ENCODE data around the gene AMPD3. TPM values are rescaled to one million over a fixed set of nuclear protein-coding genes. Genes with fewer than 3 reads are reported as not detected.

AMPD3 gene
- total and polyA plus RNA-seq, 9 donors: 3.4 to 5.3 (median 4.5) TPM

DNA sequence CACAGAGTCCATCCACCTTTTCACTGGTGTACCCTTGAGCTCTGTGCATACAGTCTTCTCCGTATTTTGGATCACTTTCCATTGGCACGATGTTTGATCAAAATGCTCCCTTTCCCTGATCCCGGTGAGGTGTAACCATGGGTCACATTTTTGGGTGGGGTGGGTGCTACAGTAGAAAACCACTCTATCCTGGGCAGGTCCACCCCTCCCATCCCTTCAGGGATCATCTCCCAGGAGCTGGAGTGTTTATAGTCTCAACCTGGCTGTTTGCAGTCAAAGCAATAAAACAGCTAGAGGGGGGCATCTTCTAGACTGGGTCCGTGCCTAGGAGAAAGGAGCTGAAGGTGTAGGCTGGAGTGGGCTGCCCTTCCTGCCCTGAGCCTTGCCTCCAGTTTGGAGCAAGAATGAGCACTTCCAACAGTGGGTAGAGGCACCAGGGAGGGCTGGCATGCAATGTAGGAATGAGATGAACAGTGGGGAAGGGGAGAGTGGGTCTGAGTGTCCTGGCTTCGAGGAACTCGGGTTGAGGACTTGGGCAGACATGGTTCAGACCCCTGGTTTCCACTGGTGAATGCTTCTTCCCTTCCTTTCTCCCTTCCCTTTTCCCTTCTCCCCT is 47.1 kb downstream of the AMPD3 start:
- Histone ChIP-seq H3K27ac (ENCODE audit: low read length) (no peak overlapping the region), H3K4me3 (ENCODE audit: low read length) (no peak overlapping the region), H3K36me3 (ENCODE audit: control insufficient read depth, insufficient read depth, low read length) (peaks cover 16% of the 10 kb centered on the region), H3K9me3 (replicated peaks; ENCODE audit: control insufficient read depth, low read depth, low read length) (no peaks in the 10 kb centered on the region), H3K4me1 (ENCODE audit: control insufficient read depth, insufficient read depth, low read length) (no peaks in the 10 kb centered on the region), H3K27me3 (ENCODE audit: control insufficient read depth, insufficient read depth, low read length) (no peaks in the 10 kb centered on the region)
- WGBS (ENCODE audit: insufficient coverage): 63% methylated on average over 1 of the region's 6 CpGs
- no peak for DNase-seq

DNA sequence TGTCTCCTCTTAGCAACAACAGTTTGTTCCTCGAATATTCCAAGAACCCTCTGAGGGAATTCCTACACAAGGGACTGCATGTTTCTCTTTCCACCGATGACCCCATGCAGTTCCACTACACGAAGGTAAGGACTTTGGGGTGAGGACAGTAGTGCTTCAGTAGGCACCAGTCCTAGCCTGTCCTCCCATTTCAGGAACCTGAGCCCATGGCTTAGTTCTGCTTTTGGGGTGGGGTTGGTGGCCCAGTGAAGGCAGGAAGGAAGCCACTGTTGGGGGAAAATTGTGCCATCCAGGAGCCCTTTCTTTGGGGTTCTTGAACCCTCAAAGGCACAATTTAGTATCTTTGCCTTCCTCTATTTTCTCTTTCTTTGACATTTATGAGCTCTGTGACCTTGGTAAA is 47.7 kb downstream of the AMPD3 start:
- H3K27ac ChIP-seq (ENCODE audit: low read length): no peak overlapping the region
- peaks cover 16% of the 10 kb centered on the region for H3K36me3 ChIP-seq (ENCODE audit: control insufficient read depth, insufficient read depth, low read length)

DNA sequence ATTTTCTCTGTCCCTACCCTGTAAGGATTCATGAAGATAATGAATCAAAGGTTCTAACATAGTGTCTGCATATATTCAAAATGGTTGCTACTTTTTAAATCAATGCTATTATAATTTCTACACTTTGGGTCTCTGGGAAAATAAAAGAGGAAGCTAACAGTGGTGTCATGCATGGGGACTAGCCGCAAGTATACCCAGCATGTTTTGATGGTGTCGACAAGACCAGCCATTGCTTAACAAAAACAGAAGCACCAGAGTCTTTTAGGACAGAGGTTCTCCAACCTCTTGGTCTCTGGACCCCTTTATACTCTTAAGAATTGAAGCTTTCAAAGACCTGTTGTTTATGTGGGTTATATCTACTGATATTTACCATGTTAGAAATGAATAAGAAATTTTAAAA is 48.2 kb downstream of the AMPD3 start:
- Histone ChIP-seq H3K4me3 (ENCODE audit: low read length) (no peak overlapping the region), H3K36me3 (ENCODE audit: control insufficient read depth, insufficient read depth, low read length) (peaks cover 16% of the 10 kb centered on the region), H3K4me1 (ENCODE audit: control insufficient read depth, insufficient read depth, low read length) (no peaks in the 10 kb centered on the region), H3K9me3 (replicated peaks; ENCODE audit: control insufficient read depth, low read depth, low read length) (no peaks in the 10 kb centered on the region), H3K27ac (ENCODE audit: low read length) (no peak overlapping the region), H3K27me3 (ENCODE audit: control insufficient read depth, insufficient read depth, low read length) (no peaks in the 10 kb centered on the region)
- DNase-seq: peak; percentile 32
- 93% methylated on average over 2 of the region's 2 CpGs for WGBS (ENCODE audit: insufficient coverage)

More for the DNA sequence above, 47.7 kb downstream of the AMPD3 start:
- DNase-seq: peak; percentile 26
- Histone ChIP-seq H3K4me1 (ENCODE audit: control insufficient read depth, insufficient read depth, low read length) (no peaks in the 10 kb centered on the region), H3K9me3 (replicated peaks; ENCODE audit: control insufficient read depth, low read depth, low read length) (no peaks in the 10 kb centered on the region), H3K4me3 (ENCODE audit: low read length) (no peak overlapping the region), H3K27me3 (ENCODE audit: control insufficient read depth, insufficient read depth, low read length) (no peaks in the 10 kb centered on the region)
- 60% methylated on average over 1 of the region's 3 CpGs for WGBS (ENCODE audit: insufficient coverage)

DNA sequence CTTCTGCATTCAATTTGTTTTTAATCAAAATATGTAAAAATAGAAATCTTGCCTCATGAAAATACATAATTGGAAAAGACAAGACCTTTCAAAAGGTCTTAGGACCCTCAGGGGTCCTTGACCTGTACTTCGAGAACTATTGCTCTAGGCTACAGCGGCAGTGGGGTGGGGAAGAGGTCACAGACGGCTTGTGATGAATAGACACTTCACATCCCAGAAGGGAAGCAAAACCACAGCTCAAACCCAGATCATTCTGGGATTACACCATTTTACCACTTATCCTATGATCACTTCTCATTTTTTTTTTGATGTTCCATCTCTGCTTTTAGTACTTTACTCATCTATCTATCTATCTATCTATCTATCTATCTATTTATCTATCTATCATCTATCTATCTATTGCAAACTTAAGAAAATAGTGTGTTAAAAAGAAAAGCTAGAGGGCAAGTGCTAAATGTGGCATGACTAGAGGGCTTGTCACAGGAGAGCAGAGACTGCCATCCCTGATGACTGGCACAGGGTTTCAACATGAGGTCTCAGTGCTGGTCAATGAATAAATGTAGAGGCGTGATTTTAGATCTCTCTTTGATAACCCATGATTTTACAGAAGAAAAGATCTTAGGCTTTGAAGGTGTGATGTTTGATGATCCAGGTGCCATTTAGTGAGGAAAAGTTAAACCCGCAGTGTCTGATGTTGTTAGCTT is 48.9 kb downstream of the AMPD3 start:
- Histone ChIP-seq H3K9me3 (replicated peaks; ENCODE audit: control insufficient read depth, low read depth, low read length) (no peaks in the 10 kb centered on the region), H3K36me3 (ENCODE audit: control insufficient read depth, insufficient read depth, low read length) (peaks cover 16% of the 10 kb centered on the region), H3K27me3 (ENCODE audit: control insufficient read depth, insufficient read depth, low read length) (no peaks in the 10 kb centered on the region), H3K4me3 (ENCODE audit: low read length) (no peak overlapping the region), H3K4me1 (ENCODE audit: control insufficient read depth, insufficient read depth, low read length) (no peaks in the 10 kb centered on the region), H3K27ac (ENCODE audit: low read length) (no peak overlapping the region)
- 100% methylated on average over 1 of the region's 5 CpGs for WGBS (ENCODE audit: insufficient coverage)
- DNase-seq: peak; percentile 30

DNA sequence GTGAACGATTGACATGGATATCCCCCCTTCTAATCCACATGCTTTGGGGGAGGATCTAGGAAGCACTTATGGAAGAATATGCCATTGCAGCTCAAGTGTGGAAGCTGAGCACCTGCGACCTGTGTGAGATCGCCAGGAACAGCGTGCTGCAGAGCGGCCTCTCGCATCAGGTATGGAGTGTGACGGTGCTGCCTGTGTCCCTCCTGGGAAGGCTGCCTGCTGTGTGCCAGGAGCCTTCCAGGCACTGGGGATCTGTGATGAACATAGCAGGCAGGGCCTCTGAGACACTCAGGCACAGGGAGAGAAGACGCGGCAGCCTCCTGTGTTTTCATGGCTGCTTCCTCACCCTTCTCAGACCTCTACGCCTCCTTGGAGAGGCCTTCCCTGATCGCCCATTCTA is 49.4 kb downstream of the AMPD3 start:
- 80% methylated on average over 6 of the region's 11 CpGs for WGBS (ENCODE audit: insufficient coverage)
- Histone ChIP-seq H3K27me3 (ENCODE audit: control insufficient read depth, insufficient read depth, low read length) (no peaks in the 10 kb centered on the region), H3K4me3 (ENCODE audit: low read length) (no peak overlapping the region), H3K4me1 (ENCODE audit: control insufficient read depth, insufficient read depth, low read length) (no peaks in the 10 kb centered on the region), H3K9me3 (replicated peaks; ENCODE audit: control insufficient read depth, low read depth, low read length) (no peaks in the 10 kb centered on the region), H3K36me3 (ENCODE audit: control insufficient read depth, insufficient read depth, low read length) (peaks cover 16% of the 10 kb centered on the region), H3K27ac (ENCODE audit: low read length) (no peak overlapping the region)
- no peak for DNase-seq

DNA sequence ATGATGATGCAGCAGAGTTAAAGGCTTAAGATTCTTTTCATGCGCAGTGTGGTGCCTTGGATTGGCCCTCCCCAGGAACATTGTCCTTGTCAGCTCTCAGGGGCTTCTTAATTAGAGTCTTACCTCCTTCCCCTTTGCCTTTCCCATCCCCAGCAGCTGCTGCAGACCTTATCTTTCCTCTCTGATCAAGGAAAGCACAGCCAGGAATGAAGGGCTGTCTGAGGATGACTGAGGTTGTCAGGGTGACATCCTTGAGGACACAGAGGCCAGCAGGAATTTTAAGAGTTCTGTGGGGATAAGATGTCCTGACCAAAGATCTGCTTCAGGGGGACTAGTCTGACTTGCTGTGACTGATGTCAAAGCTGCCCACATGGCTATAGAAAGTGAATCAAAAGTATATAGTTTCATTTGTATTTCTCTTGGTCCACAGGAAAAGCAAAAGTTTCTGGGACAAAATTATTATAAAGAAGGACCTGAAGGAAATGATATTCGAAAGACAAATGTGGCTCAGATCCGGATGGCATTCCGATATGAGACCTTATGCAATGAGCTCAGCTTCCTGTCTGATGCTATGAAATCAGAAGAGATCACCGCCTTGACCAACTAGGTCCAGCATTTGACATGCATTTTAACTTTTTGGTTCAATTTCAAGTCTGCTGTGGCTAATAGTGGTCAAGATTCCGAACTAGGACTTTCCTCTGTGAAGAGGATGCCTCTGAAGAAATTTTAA is 50.4 kb downstream of the AMPD3 start:
- WGBS (ENCODE audit: insufficient coverage): 94% methylated on average over 6 of the region's 6 CpGs
- H3K4me1 ChIP-seq (ENCODE audit: control insufficient read depth, insufficient read depth, low read length): no peaks in the 10 kb centered on the region
- peaks cover 12% of the 10 kb centered on the region for H3K36me3 ChIP-seq (ENCODE audit: control insufficient read depth, insufficient read depth, low read length)

DNA sequence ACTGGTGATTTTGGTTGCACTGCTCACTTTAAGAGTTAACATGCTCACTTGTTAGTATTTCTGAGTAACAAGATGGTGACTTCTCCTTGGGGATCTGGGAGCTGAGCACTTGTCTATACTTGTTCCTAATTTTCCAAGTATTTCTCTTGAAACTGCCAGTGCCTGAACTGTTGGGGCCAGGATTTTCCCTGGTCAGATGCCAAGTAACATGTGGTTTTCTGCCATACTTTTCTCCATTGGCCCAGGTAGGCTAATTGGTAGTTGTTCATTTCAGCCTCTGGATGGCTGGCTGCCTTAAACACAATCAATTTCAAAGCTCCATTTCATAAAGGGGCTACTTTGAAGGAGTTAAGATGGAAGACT is 50.9 kb downstream of the AMPD3 start:
- no peak for DNase-seq
- no peaks in the 10 kb centered on the region for H3K4me1 ChIP-seq (ENCODE audit: control insufficient read depth, insufficient read depth, low read length)
- no peaks in the 10 kb centered on the region for H3K9me3 ChIP-seq (replicated peaks; ENCODE audit: control insufficient read depth, low read depth, low read length)
- peaks cover 12% of the 10 kb centered on the region for H3K36me3 ChIP-seq (ENCODE audit: control insufficient read depth, insufficient read depth, low read length)
- H3K4me3 ChIP-seq (ENCODE audit: low read length): no peak overlapping the region
- H3K27ac ChIP-seq (ENCODE audit: low read length): no peak overlapping the region
- no peaks in the 10 kb centered on the region for H3K27me3 ChIP-seq (ENCODE audit: control insufficient read depth, insufficient read depth, low read length)

More for the DNA sequence above, 50.4 kb downstream of the AMPD3 start:
- Histone ChIP-seq H3K4me3 (ENCODE audit: low read length) (no peak overlapping the region), H3K27ac (ENCODE audit: low read length) (no peak overlapping the region), H3K9me3 (replicated peaks; ENCODE audit: control insufficient read depth, low read depth, low read length) (no peaks in the 10 kb centered on the region), H3K27me3 (ENCODE audit: control insufficient read depth, insufficient read depth, low read length) (no peaks in the 10 kb centered on the region)
- DNase-seq: no peak

DNA sequence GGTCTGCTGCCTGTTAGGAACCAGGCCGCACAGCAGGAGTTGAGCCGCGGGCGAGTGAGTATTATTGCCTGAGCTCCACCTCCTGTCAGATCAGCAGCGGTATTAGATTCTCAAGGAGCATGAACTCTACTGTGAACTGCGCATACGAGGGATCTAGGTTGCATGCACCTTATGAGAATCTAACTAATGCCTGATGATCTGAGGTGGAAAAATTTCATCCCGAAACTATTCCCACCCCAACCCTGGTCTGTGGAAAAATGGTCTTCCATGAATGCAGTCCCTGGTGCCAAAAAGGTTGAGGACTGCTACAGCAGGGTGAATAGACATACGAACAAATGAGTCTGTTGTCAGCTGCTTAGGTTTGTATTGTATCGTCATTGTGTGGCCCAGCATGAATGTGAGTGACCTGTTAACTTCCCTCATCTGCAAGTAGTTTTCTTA is 56.1 kb downstream of the AMPD3 start:
- Histone ChIP-seq H3K27me3 (ENCODE audit: control insufficient read depth, insufficient read depth, low read length) (no peaks in the 10 kb centered on the region), H3K4me1 (ENCODE audit: control insufficient read depth, insufficient read depth, low read length) (peaks cover 3% of the 10 kb centered on the region), H3K27ac (ENCODE audit: low read length) (no peak overlapping the region), H3K36me3 (ENCODE audit: control insufficient read depth, insufficient read depth, low read length) (peaks cover under 1% of the 10 kb centered on the region), H3K9me3 (replicated peaks; ENCODE audit: control insufficient read depth, low read depth, low read length) (no peaks in the 10 kb centered on the region), H3K4me3 (ENCODE audit: low read length) (no peak overlapping the region)
- DNase-seq: no peak
- WGBS (ENCODE audit: insufficient coverage): 28% methylated on average over 3 of the region's 10 CpGs

DNA sequence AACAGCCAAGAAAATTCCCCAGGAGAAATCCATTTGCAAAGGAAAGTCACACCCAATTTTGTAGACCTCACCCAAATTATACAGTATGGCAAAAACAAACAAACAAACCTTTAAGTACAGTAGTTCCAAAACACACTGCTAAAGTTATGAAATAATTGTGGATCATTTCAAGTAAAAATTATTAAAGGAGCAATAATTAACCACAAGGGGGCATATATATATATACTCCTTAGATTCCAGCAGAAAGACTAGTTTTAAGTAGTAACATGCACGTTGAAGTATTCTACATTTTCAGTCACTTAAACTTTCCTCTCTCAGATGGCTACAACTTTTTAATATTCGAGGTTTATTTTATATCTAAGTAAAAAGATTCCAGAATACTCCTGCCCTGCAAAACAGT is 59.1 kb downstream of the AMPD3 start:
- WGBS (ENCODE audit: insufficient coverage): no CpG with 5 or more reads among the region's 2 CpGs
- peak; percentile 20 for DNase-seq
- Histone ChIP-seq H3K27me3 (ENCODE audit: control insufficient read depth, insufficient read depth, low read length) (no peaks in the 10 kb centered on the region), H3K4me3 (ENCODE audit: low read length) (no peak overlapping the region), H3K9me3 (replicated peaks; ENCODE audit: control insufficient read depth, low read depth, low read length) (no peaks in the 10 kb centered on the region), H3K4me1 (ENCODE audit: control insufficient read depth, insufficient read depth, low read length) (peaks cover 3% of the 10 kb centered on the region), H3K27ac (ENCODE audit: low read length) (no peak overlapping the region), H3K36me3 (ENCODE audit: control insufficient read depth, insufficient read depth, low read length) (peaks cover 5% of the 10 kb centered on the region)

DNA sequence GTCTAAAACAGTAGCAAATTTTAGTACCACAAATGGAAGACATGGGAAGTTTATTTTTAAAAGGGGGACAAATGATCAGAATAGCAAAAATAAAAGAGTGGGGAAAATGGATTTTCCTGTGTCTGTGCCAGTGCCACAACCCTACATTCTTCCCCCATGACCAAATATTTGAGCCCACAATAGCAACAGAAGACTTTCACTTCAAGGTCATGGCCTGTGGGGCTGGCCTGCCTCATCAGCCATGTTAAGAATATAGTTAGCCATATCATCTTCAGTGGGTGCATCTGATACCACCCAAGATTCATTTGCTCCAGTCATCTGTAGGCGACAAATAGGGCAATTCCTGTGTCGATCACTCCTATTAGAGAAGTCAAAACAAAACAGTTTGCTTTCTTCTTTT is 59.6 kb downstream of the AMPD3 start:
- Histone ChIP-seq H3K27ac (ENCODE audit: low read length) (no peak overlapping the region), H3K36me3 (ENCODE audit: control insufficient read depth, insufficient read depth, low read length) (peaks cover 7% of the 10 kb centered on the region), H3K4me3 (ENCODE audit: low read length) (no peak overlapping the region), H3K9me3 (replicated peaks; ENCODE audit: control insufficient read depth, low read depth, low read length) (no peaks in the 10 kb centered on the region), H3K4me1 (ENCODE audit: control insufficient read depth, insufficient read depth, low read length) (peaks cover 3% of the 10 kb centered on the region), H3K27me3 (ENCODE audit: control insufficient read depth, insufficient read depth, low read length) (no peaks in the 10 kb centered on the region)
- no peak for DNase-seq
- no CpG with 5 or more reads among the region's 2 CpGs for WGBS (ENCODE audit: insufficient coverage)

All from muscle of leg (tissue), 11 donors.